K562 (cell line): ENCODE data around the gene BCAS3. TPM values are rescaled to one million over a fixed set of nuclear protein-coding genes. Genes with fewer than 3 reads are reported as not detected.

Experiments
- ATAC-seq: fragments of 200-7000 bp; cut with Tn5 transposase; 3 replicates; pipeline ENCODE4 v1.9.1; 2020; ENCODE audit warnings: moderate library complexity
- BruUV-seq: library from RNA; stranded (reverse); fragments of 400-500 nt; replicated peaks from 2 replicates; lab custom pipeline; 2021; lab: Mats Ljungman, UMichigan
- CTCF ChIA-PET: fragments of 300-600 bp; formaldehyde crosslinking; extraction: SDS; loops from one replicate; lab custom pipeline; 2021; ENCODE audit warnings: low intra/inter-chr PET ratio; lab: Yijun Ruan, JAX
- POLR2A ChIA-PET: fragments of 300-600, 350-650 bp; sonication (Branson Sonifier 250); formaldehyde crosslinking; extraction: SDS; loops from one replicate; lab custom pipeline; 2021; ENCODE audit warnings: antibody characterized with exemption, inconsistent platforms; lab: Yijun Ruan, JAX
- DNase-seq, 4 experiments: peaks; one replicate each; pipeline versions ENCODE4 v3.0.0 to v3.0.0-alpha.2; 2011 to 2018; ENCODE audit warnings: low spot score in 3 of 4, mixed read lengths in 3 of 4; ENCODE audit errors: extremely low read depth in 1 of 4
- FAIRE-seq: peaks from 2 replicates; lab custom pipeline; 2011; peaks lifted over from hg19 to GRCh38; lab: Jason Lieb, UNC
- H2AFZ ChIP-seq: 2 replicates; pipeline ENCODE4 v1.6.0; 2011; ENCODE audit warnings: low read depth, low read length, control low read depth, inconsistent platforms
- H3K27ac ChIP-seq: fragments of 200-600 bp; 3 replicates; pipeline ENCODE4 v1.8.0; 2011; ENCODE audit warnings: low read depth, mild to moderate bottlenecking, control low read depth, inconsistent platforms, low read length, moderate library complexity, mixed read lengths; ENCODE audit errors: extremely low read depth
- H3K27me3 ChIP-seq, 2 experiments: fragments of 300-600 bp in 1 of 2; 2 replicates in 1 of 2; 3 replicates in 1 of 2; pipeline versions ENCODE4 v1.6.0 to v1.8.0; 2011; ENCODE audit warnings: inconsistent platforms in 2 of 2, low read length in 2 of 2, mild to moderate bottlenecking in 1 of 2, mixed read lengths in 1 of 2, moderate library complexity in 1 of 2; ENCODE audit not compliant: control insufficient read depth in 2 of 2, insufficient read depth in 2 of 2
- H3K36me3 ChIP-seq: fragments of 300-600 bp; 3 replicates; pipeline ENCODE4 v1.8.0; 2011; ENCODE audit warnings: mild to moderate bottlenecking, low read length, inconsistent platforms; ENCODE audit not compliant: control insufficient read depth, insufficient read depth
- H3K4me1 ChIP-seq, 2 experiments: fragments of 200-600 bp in 1 of 2; replicated peaks in 1 of 2; 2 replicates in 1 of 2; 3 replicates in 1 of 2; pipeline versions ENCODE4 v1.5.1 to v1.8.0; 2011; ENCODE audit warnings: inconsistent platforms in 2 of 2, low read length in 2 of 2, mild to moderate bottlenecking in 1 of 2, mixed read lengths in 1 of 2, moderate library complexity in 1 of 2; ENCODE audit not compliant: control insufficient read depth in 2 of 2, insufficient read depth in 2 of 2
- H3K4me2 ChIP-seq: 2 replicates; pipeline ENCODE4 v1.6.1; 2011; ENCODE audit warnings: low read length, control low read depth, inconsistent platforms, mixed read lengths; ENCODE audit not compliant: insufficient read depth
- H3K4me3 ChIP-seq: fragments of 200-600 bp; sonication (generic), shearing (Covaris generic); 2 replicates; pipeline ENCODE4 v1.5.1; 2016; ENCODE audit warnings: control low read depth, inconsistent platforms
- H3K79me2 ChIP-seq: fragments of 200-600 bp; 3 replicates; pipeline ENCODE4 v1.8.0; 2011; ENCODE audit warnings: low read length, inconsistent platforms; ENCODE audit not compliant: control insufficient read depth, insufficient read depth
- H3K9ac ChIP-seq, 2 experiments: 2 replicates each; pipeline versions ENCODE4 v1.6.0 to v1.6.1; 2011; ENCODE audit warnings: low read depth in 2 of 2, low read length in 2 of 2, control low read depth in 1 of 2, inconsistent platforms in 1 of 2, mild to moderate bottlenecking in 1 of 2, mixed read lengths in 1 of 2; ENCODE audit not compliant: insufficient read depth in 1 of 2
- H3K9me1 ChIP-seq: one replicate; pipeline ENCODE4 v1.6.0; 2011; ENCODE audit warnings: inconsistent platforms, mild to moderate bottlenecking, low read length, moderate library complexity; ENCODE audit not compliant: control insufficient read depth, insufficient read depth
- H3K9me3 ChIP-seq: replicated peaks from 2 replicates; pipeline ENCODE4 v1.5.1; 2011; ENCODE audit warnings: low read depth, low read length, inconsistent platforms; ENCODE audit not compliant: control insufficient read depth, insufficient read depth
- H4K20me1 ChIP-seq: replicated peaks from 2 replicates; pipeline ENCODE4 v1.6.1; 2011; ENCODE audit warnings: low read length, inconsistent platforms, mixed read lengths; ENCODE audit not compliant: control insufficient read depth, insufficient read depth
- ELK1 ChIP-seq: sonication (generic); formaldehyde crosslinking; IDR thresholded peaks from 2 replicates; pipeline ENCODE4 v1.8.1; 2022; ENCODE audit warnings: missing genetic modification reagents
- IRF2 ChIP-seq: sonication (generic); formaldehyde crosslinking; IDR thresholded peaks from 2 replicates; pipeline ENCODE4 v1.8.1; 2022; ENCODE audit warnings: mild to moderate bottlenecking, missing genetic modification reagents
- RFX1 ChIP-seq: fragments of 450-650 bp; IDR thresholded peaks from 2 replicates; pipeline ENCODE4 v1.6.1; 2016; ENCODE audit warnings: mild to moderate bottlenecking, moderate library complexity
- SMARCC2 ChIP-seq: fragments of 450-650 bp; IDR thresholded peaks from 2 replicates; pipeline ENCODE4 v1.6.1; 2017; ENCODE audit warnings: antibody characterized with exemption, moderate library complexity, mild to moderate bottlenecking, low read depth
- SRSF1 ChIP-seq: fragments of 200-400 bp; formaldehyde crosslinking; IDR thresholded peaks from 2 replicates; pipeline ENCODE4 v1.6.1; 2017; ENCODE audit warnings: mild to moderate bottlenecking, low read depth, low read length, moderate library complexity
- ZBTB26 ChIP-seq: fragments of 450-650 bp; formaldehyde crosslinking; IDR thresholded peaks from 2 replicates; pipeline ENCODE4 v1.4.0; 2022; ENCODE audit warnings: missing genetic modification characterization
- ZNF512 ChIP-seq: IDR thresholded peaks from 2 replicates; pipeline ENCODE4 v1.6.1; 2016; ENCODE audit warnings: missing genetic modification characterization, missing compliant biosample characterization
- WGBS: fragments of 100-300 bp; shearing (Covaris generic); methylation state at CpG from one replicate; pipeline ENCODE4 v1.1.6; 2016; ENCODE audit warnings: low coverage, mixed read lengths; ENCODE audit not compliant: insufficient coverage; ENCODE audit errors: missing lambda C conversion rate; 5-methylcytosine and 5-hydroxymethylcytosine counted together
- in situ Hi-C: fragments of 300-500 bp; cut with MboI; formaldehyde crosslinking; loops from 4 replicates; pipeline ENCODE4 v1.15.0; 2018; ENCODE audit warnings: inconsistent platforms, mixed read lengths
- intact Hi-C: fragments of 100-400 bp; cut with micrococcal nuclease; formaldehyde crosslinking; loops from 2 replicates; pipeline ENCODE4 v1.14.2; 2022
- polyA plus RNA-seq, 8 experiments: library from polyadenylated mRNA; depleted of rRNA in 4 of 8; stranded (reverse) in 5 of 8; unstranded in 3 of 8; fragments of >200 nt; fragmentation: Nextera tagmentation in 2 of 8; fragmentation: Illumina TruSeq in 1 of 8; extraction: Ambion mirVana in 2 of 8; extraction: Trizol in 1 of 8; gene quantifications; 2 replicates each; pipeline versions ENCODE4 v1.2.1 to v1.2.3, GENCODE V29; 2011 to 2014; ENCODE audit warnings: inconsistent platforms in 1 of 8, missing spikeins in 1 of 8
- total RNA-seq, 7 experiments: library from RNA; depleted of rRNA in 6 of 7; stranded (reverse); fragments of >200 nt in 6 of 7; fragmentation: Illumina TruSeq in 2 of 7; extraction: Trizol in 2 of 7; gene quantifications; 2 replicates each; pipeline versions ENCODE4 v1.2.1 to v1.2.3, GENCODE V29; 2011 to 2021; ENCODE audit warnings: low replicate concordance in 1 of 7

Gene BCAS3
- total and polyA plus RNA-seq, 9 of the 15 experiments (the other 6 are each of a cell fraction or from before 2014, with no cell fraction given), result 1.9 to 5.5 (median 3.5) TPM

- H2AFZ ChIP-seq, result no peak overlapping the region
- no peak for ATAC-seq
- DNase-seq, result no peak
- intact Hi-C loops (no loop called here), in situ Hi-C loops (no loop called here)
- ChIA-PET POLR2A (no interaction called here), CTCF (no interaction called here)
- H3K36me3 ChIP-seq, result no peaks in the 10 kb centered on the region
- 0% methylated on average over 3 of the region's 3 CpGs for WGBS
- H4K20me1 ChIP-seq, result no peaks in the 10 kb centered on the region
- no peaks in the 10 kb centered on the region for H3K9me1 ChIP-seq
- H3K9ac ChIP-seq, result no peak overlapping the region
- H3K79me2 ChIP-seq, result no peaks in the 10 kb centered on the region
- H3K27me3 ChIP-seq, result peaks cover 0 to 10% of the 10 kb centered on the region in 2 experiments; a peak in 2 of 5 replicates
- no peaks in the 10 kb centered on the region for H3K9me3 ChIP-seq
- BruUV-seq, result no TSS peak
- no peak overlapping the region for H3K4me2 ChIP-seq
- H3K4me3 ChIP-seq, result no peak overlapping the region
- no peaks in the 10 kb centered on the region for H3K4me1 ChIP-seq
- TF ChIP-seq SRSF1 (no peak), SMARCC2 (no peak), ZBTB26 (CRISPR knock-in tag) (no peak), ELK1 (CRISPR knock-in tag) (no peak), RFX1 (no peak), IRF2 (CRISPR knock-in tag) (no peak), ZNF512 (tag) (no peak)
- H3K27ac ChIP-seq, result no peak overlapping the region
- FAIRE-seq, result no peak
Observed at GRCh38 chr17:60730273-60730672, 52.6 kb downstream of the BCAS3 start.
